Measurements from ENCODE around the gene TSPEAR.

DNA sequence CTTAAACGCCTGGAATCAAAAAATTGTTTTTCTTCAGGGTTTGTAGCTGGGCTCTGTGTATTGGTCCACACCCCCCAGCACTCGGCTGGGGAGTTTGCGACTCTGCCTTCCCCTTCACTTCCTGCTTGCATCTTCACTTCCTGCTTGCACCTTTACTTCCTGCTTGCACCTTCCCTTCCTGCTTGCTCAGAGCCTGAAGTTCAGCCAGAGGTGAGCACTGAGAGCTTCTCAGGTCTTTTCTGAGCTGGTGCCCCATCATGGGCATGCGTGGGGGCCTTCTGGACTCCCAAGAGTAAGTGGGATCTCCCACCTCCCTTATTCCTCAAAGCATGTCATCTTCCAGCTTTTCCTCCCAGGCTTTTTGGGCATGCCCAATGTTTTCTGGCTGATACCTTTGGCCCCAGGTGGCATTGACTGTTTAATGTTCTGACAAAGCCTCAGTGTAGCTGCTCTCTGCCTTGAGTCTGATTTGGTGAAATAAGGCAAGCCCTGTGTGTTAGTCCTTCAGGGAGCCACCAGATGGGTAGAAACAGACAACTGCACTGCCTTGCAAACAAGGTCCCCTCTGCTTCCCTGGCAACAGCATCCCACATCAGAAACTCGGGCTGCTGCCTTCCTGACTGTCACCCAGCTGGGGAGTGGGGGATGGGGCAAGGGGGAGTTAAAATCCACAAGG, 163.6 kb downstream of the TSPEAR start:
- TF ChIP-seq, protein P1, sequence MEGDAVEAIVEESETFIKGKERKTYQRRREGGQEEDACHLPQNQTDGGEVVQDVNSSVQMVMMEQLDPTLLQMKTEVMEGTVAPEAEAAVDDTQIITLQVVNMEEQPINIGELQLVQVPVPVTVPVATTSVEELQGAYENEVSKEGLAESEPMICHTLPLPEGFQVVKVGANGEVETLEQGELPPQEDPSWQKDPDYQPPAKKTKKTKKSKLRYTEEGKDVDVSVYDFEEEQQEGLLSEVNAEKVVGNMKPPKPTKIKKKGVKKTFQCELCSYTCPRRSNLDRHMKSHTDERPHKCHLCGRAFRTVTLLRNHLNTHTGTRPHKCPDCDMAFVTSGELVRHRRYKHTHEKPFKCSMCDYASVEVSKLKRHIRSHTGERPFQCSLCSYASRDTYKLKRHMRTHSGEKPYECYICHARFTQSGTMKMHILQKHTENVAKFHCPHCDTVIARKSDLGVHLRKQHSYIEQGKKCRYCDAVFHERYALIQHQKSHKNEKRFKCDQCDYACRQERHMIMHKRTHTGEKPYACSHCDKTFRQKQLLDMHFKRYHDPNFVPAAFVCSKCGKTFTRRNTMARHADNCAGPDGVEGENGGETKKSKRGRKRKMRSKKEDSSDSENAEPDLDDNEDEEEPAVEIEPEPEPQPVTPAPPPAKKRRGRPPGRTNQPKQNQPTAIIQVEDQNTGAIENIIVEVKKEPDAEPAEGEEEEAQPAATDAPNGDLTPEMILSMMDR (IDR thresholded peaks at IDR 0.05) = no peak
- TF ChIP-seq POLR2A (IDR thresholded peaks at IDR 0.05) = no peak
